ENCODE measurements around the gene RTRAF.
A peak's percentile ranks its signal among the peaks of the same experiment; 100 is the strongest.

Gene RTRAF

GRCh38 chr14:52021957-52022600 lies 32.7 kb downstream of the RTRAF start:
- no peak for DNase-seq (ENCODE audit: low spot score)

DNA sequence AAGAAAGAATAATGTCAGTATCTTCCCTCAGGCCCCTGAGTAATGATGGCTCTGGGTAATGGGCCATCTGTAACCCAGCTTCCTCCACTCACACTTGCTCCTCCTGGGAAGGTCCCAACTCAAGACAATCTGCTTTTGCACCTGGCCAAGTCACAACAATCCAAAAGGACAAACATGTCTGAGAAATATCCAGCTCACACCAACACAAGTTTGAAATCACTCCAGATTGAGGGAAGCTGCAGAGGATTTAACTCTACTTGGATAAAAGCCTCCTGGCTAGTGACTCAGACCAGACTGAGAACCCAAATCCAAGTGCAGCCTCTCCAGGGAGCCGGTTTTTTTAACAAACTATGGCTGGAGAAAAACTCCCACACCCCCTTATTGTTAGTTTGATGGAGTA lies 34.2 kb downstream of the RTRAF start:
- no peak for DNase-seq (ENCODE audit: low spot score)

DNA sequence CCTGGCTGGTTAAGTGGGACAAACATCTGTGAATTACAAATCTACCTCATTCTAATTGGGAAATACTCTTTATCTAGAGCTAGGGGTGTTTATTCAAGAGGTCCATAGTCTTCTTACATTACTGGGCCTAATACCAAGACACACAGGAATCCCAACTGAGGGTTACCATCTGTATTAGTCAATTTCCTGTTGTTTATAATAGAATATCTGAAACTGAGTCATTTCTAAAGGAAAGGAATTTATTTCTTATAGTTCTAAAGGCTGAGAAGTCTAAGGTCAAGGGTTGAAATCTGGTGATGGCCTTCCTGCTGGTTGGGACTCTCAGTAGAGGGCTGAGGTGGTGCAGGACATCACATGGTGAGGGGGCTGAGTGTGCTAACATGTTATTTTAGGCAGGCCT lies 36.0 kb downstream of the RTRAF start:
- DNase-seq (ENCODE audit: low spot score): no peak

GRCh38 chr14:52026017-52026660 lies 36.8 kb downstream of the RTRAF start:
- no peak for DNase-seq (ENCODE audit: low spot score)

DNA sequence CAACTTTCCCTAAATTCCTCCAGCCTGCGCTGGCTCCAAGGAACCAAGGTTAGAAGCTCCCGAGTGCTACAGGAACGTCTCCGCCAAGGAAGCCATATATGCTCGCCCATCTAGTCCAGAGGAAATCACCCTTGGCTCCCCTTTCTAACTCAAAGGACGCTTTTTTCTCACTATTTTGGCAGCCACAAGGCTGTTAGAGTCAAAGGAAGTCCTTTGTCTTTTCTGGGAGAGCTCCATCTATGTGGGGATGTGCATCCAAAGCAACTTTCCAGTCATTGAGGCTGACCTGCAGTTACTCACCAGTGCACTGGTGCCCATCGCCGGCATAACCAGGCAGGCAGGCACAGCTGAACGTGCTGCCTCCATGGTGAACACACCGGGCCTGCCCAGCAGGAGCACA lies 37.6 kb downstream of the RTRAF start:
- DNase-seq (ENCODE audit: low spot score): no peak

GRCh38 chr14:52029881-52030280 lies 40.5 kb downstream of the RTRAF start:
- DNase-seq (ENCODE audit: low spot score): no peak

GRCh38 chr14:52031781-52032180 lies 42.4 kb downstream of the RTRAF start:
- DNase-seq (ENCODE audit: low spot score): no peak

GRCh38 chr14:52032204-52032801 lies 43.0 kb downstream of the RTRAF start:
- DNase-seq (ENCODE audit: low spot score): no peak

- DNase-seq (ENCODE audit: low spot score): no peak
Observed at GRCh38 chr14:52033101-52033642, 43.8 kb downstream of the RTRAF start.

- no peak for DNase-seq (ENCODE audit: low spot score)
Observed at GRCh38 chr14:52039124-52039815, 49.9 kb downstream of the RTRAF start.

GRCh38 chr14:52040598-52040997 lies 51.3 kb downstream of the RTRAF start:
- DNase-seq (ENCODE audit: low spot score): no peak

- no peak for DNase-seq (ENCODE audit: low spot score)
Observed at GRCh38 chr14:52042371-52043289, 53.3 kb downstream of the RTRAF start.

GRCh38 chr14:52043690-52044089 lies 54.3 kb downstream of the RTRAF start:
- DNase-seq (ENCODE audit: low spot score): peak; percentile 37

DNA sequence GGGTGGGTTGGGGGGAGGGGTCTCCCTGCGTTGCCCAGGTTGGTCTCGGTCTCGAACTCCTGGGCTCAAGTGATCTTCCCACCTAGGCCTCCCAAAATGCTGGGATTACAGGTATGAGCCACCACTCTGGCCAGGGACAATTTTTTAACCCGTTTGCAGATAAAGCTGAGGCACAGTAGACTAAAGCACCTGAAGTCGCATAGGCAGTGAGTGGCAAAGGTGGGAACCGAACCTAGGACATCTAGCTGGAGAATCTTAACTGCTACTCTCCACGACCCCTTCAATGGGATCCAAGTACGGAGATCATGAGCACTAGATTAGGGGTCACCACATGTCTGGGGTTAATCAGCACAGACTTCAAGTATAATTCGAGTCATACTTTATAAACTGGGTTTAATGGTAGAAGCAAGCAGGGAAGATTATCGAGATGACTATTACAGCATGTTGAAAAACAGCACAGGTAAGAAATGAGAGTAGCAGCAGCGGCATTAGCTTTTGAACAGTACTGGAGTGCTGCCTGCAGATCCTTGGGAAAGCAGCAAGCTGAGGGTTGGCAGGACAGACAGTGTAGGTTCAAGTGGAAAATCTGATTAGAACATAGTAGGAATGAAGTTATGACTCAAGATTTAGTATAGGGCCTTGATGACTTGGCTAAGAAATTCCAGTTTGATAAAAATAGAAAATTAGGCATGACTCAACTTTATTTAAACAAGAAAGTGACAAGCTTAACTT lies 55.6 kb downstream of the RTRAF start:
- no peak for DNase-seq (ENCODE audit: low spot score)

DNA sequence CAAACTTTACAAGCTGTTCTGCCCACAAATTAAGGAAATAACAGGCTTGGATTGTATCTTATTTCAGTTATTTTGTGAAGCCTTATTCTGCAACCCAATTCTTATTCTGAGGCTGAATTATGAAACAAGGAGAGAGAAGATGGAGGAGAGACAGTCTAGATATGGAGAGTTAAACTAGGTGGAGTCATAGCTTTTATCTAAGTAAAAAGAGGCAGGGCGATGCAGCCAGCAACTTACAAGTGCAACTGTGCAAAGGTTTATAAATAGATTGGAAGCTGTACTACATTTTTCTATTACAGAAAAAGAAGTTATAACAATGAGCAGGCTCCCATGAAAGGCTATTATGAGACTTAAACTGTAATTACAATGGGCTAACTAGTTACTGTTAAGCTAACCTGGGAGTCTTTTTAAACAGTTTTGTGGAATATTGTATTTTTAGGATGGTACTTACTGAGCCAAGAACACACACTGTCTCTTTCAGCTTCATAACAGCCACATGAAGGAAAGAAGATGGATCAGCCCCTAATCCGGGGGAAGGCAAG lies 57.1 kb downstream of the RTRAF start:
- no peak for DNase-seq (ENCODE audit: low spot score)

DNA sequence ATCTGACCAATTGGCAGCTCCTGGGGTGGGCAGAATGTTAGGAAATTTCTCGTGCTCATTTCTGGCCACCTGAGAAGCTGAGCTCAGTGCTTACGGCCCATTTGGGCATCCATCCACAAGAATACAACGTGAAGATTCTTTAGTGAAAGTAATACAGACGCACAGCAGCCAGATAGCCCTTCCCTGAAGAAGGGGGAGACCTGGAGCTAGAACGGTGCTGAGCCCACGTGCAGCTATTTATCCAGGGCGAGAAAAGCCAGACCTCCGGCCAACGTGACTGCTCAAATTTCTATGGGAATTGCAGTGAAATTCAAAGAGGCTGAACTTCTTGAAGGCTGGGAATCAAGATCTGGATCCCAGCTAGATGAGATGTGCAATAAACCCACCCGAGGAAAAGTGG lies 58.8 kb downstream of the RTRAF start:
- DNase-seq (ENCODE audit: low spot score): no peak

DNA sequence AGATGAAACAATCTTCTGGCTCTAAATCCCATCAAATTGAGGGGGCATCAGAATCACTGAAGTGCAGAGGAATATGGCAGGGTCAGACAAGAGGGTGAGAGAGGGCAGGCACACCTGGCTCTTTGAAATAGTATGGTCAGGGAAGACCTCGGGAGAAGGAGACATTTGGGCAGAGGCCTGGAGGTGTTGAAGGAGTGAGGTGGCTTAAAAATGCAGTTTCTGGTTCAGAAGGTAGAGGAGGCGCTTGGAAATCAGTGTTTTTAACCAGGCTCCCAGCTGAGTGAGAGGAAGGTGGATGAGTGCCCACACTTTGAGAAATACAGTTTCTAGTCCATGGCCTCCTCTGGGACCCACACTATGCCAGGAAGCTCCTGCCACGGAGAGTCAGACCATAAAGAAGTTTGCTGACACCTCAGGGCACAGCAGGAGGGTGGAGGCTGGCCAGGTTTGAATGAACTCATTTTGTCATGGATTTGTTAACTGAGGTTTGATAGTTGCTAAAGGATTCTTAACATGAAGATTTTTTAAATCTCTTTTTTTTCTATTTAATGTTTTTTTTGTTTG lies 59.4 kb downstream of the RTRAF start:
- no peak for DNase-seq (ENCODE audit: low spot score)

DNA sequence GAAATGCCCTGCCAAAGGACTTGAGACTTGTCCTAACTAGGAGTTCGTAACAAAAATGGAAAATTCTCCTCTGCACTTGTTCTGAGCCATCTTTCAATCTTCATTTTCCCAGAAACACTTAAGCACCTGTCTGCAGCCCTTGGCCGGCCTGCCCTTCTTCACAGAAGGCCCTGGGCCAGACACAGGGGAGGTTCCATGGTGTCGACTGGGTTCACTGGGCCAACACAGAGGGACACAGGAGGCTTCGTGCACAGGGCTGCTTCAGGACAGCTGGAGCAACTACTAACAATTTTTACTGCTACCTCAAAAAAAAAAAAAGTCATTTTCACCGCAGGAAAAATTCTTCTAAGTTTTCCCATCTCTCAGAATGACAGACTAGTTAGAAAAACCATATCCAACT lies 59.9 kb downstream of the RTRAF start:
- DNase-seq (ENCODE audit: low spot score): no peak

- no peak for DNase-seq (ENCODE audit: low spot score)
Observed at GRCh38 chr14:52049721-52050588, 60.6 kb downstream of the RTRAF start.

Measured in germinal center (tissue), 1 donor.